OCI-LY3 (cell line): ENCODE data around the gene CCDC106.
A peak's percentile ranks its signal among the peaks of the same experiment; 100 is the strongest.

Experiments used
- H2AFZ ChIP-seq: fragments of 200-600, 300-600 bp; shearing (Covaris generic); 2 replicates; pipeline ENCODE4 v1.6.0; 2014; ENCODE audit warnings: antibody characterized with exemption, low read depth, low read length
- H3K27ac ChIP-seq: fragments of 200-600, 300-600 bp; sonication (generic); 2 replicates; pipeline ENCODE4 v1.5.1; 2014; ENCODE audit warnings: mild to moderate bottlenecking, low read length, moderate library complexity, mixed read lengths
- H3K27me3 ChIP-seq: fragments of 200-600, 300-600 bp; sonication (generic); 2 replicates; pipeline ENCODE4 v1.6.1; 2014; ENCODE audit warnings: low read depth, low read length, mixed read lengths
- H3K36me3 ChIP-seq: fragments of 200-600, 300-600 bp; sonication (generic); replicated peaks from 2 replicates; pipeline ENCODE3; 2014; ENCODE audit warnings: low read depth, low read length, mixed read lengths
- H3K4me1 ChIP-seq: fragments of 300-600, 200-600 bp; sonication (generic); 2 replicates; pipeline ENCODE4 v1.6.1; 2014; ENCODE audit warnings: low read length, mixed read lengths
- H3K4me2 ChIP-seq: fragments of 200-600, 300-600 bp; sonication (generic); 2 replicates; pipeline ENCODE4 v1.6.1; 2014; ENCODE audit warnings: low read length, mixed read lengths
- H3K4me3 ChIP-seq: fragments of 300-600, 200-600 bp; sonication (generic); 2 replicates; pipeline ENCODE4 v1.5.1; 2014; ENCODE audit warnings: antibody characterized with exemption, mild to moderate bottlenecking, low read length, moderate library complexity
- H3K79me2 ChIP-seq: fragments of 300-600, 200-600 bp; shearing (Covaris generic); 2 replicates; pipeline ENCODE4 v1.6.1; 2014; ENCODE audit warnings: mild to moderate bottlenecking, low read length, mixed read lengths
- H3K9ac ChIP-seq: fragments of 300-600, 200-600 bp; shearing (Covaris generic); 2 replicates; pipeline ENCODE4 v1.6.0; 2014; ENCODE audit warnings: mild to moderate bottlenecking, low read length, moderate library complexity
- H3K9me3 ChIP-seq: fragments of 200-600, 300-600 bp; shearing (Covaris generic); 2 replicates; pipeline ENCODE4 v1.6.1; 2014; ENCODE audit warnings: low read length, mixed read lengths; ENCODE audit not compliant: insufficient read depth
- H4K20me1 ChIP-seq: fragments of 200-600, 300-600 bp; sonication (generic); 2 replicates; pipeline ENCODE4 v1.6.1; 2016; ENCODE audit warnings: low read length, mixed read lengths; ENCODE audit not compliant: insufficient read depth
- EZH2phosphoT487 ChIP-seq: fragments of 200-600 bp; shearing (Covaris generic); IDR thresholded peaks from 2 replicates; pipeline ENCODE4 v1.6.1; 2018; ENCODE audit warnings: antibody characterized with exemption, mixed run types, low read depth
- TF ChIP-seq, protein P1 (sequence below): fragments of 200-600, 300-600 bp; sonication (generic); IDR thresholded peaks from 2 replicates; pipeline ENCODE4 v1.5.1; 2014; ENCODE audit warnings: antibody characterized with exemption, low read length, low read depth

Gene CCDC106

DNA sequence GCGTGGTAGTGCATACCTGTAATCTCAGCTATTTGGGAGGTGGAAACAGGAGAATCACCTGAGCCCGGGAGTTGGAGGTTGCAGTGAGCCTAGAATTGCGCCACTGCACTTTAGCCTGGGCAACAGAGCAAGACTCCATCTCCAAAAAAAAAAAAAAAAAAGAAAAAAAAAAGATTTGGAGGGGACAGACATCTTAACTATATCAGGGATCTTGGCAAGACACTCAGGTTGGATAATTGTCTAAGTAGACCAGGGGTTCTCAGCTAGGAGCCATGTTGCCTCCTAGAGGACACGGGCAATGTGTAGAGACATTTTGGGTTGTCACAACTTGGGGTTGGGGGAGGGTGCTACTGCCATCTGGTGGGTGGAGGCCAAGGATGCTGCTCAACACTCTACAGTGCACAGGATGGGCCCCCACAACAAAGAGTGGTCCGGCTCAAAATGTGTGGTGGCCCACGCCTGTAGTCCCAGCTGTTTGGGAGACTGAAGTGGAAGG, 9.1 kb upstream of the CCDC106 start:
- Histone ChIP-seq H3K27me3 (no peaks in the 10 kb centered on the region), H3K9me3 (no peaks in the 10 kb centered on the region), H3K27ac (0 out of 2 replicates have a peak overlapping the region, but pooled peaks have one; percentile 19), H2AFZ (no peak overlapping the region), H3K4me3 (peak overlapping the region; percentile 22; the same call in 1 of the 2 replicates), H3K9ac (no peak overlapping the region), H3K4me2 (peak overlapping the region; percentile 23), H3K36me3 (peaks cover 3% of the 10 kb centered on the region), H3K79me2 (peaks cover 87% of the 10 kb centered on the region), H4K20me1 (no peaks in the 10 kb centered on the region), H3K4me1 (peaks cover 27% of the 10 kb centered on the region)
- TF ChIP-seq EZH2phosphoT487: no peak
- TF ChIP-seq, protein P1, sequence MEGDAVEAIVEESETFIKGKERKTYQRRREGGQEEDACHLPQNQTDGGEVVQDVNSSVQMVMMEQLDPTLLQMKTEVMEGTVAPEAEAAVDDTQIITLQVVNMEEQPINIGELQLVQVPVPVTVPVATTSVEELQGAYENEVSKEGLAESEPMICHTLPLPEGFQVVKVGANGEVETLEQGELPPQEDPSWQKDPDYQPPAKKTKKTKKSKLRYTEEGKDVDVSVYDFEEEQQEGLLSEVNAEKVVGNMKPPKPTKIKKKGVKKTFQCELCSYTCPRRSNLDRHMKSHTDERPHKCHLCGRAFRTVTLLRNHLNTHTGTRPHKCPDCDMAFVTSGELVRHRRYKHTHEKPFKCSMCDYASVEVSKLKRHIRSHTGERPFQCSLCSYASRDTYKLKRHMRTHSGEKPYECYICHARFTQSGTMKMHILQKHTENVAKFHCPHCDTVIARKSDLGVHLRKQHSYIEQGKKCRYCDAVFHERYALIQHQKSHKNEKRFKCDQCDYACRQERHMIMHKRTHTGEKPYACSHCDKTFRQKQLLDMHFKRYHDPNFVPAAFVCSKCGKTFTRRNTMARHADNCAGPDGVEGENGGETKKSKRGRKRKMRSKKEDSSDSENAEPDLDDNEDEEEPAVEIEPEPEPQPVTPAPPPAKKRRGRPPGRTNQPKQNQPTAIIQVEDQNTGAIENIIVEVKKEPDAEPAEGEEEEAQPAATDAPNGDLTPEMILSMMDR: peak; percentile 68

DNA sequence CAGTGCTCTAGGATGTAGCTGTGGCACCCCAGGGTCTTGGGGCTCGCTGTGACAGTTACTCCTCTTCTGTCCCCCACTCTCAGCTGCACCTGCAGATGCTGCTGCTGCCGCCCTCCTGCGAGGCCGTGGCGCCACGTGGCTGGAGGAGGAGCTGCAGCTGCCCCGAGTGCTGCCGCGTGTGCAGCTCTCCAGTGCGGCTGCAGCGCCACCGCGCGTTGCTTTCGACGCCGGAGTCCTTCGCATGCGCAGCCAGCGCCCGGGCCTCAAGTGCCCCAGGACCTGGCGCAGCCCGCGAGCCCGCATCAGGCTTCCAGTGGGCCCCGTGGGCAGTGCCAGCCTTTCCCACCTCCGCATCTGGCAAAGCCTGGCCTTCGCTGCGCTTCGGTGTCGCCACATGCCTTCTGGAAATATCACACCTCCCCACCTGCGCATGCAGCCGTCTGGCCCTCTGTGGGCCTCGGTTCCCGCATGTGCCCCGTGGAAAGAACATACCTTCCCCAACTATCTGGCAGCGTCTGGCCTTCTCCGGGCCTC, 7.9 kb upstream of the CCDC106 start:
- peak overlapping the region; percentile 92 for H3K9ac ChIP-seq
- no peak overlapping the region for H2AFZ ChIP-seq
- H3K4me2 ChIP-seq: peak overlapping the region; percentile 84
- H3K79me2 ChIP-seq: peaks cover 92% of the 10 kb centered on the region
- H3K4me1 ChIP-seq: peaks cover 31% of the 10 kb centered on the region
- H3K36me3 ChIP-seq: peaks cover 8% of the 10 kb centered on the region
- no peak for TF ChIP-seq EZH2phosphoT487
- TF ChIP-seq, protein P1: no peak
- no peaks in the 10 kb centered on the region for H4K20me1 ChIP-seq
- peak overlapping the region; percentile 86 for H3K4me3 ChIP-seq
- no peaks in the 10 kb centered on the region for H3K9me3 ChIP-seq
- H3K27ac ChIP-seq: peak overlapping the region; percentile 84
- no peaks in the 10 kb centered on the region for H3K27me3 ChIP-seq

DNA sequence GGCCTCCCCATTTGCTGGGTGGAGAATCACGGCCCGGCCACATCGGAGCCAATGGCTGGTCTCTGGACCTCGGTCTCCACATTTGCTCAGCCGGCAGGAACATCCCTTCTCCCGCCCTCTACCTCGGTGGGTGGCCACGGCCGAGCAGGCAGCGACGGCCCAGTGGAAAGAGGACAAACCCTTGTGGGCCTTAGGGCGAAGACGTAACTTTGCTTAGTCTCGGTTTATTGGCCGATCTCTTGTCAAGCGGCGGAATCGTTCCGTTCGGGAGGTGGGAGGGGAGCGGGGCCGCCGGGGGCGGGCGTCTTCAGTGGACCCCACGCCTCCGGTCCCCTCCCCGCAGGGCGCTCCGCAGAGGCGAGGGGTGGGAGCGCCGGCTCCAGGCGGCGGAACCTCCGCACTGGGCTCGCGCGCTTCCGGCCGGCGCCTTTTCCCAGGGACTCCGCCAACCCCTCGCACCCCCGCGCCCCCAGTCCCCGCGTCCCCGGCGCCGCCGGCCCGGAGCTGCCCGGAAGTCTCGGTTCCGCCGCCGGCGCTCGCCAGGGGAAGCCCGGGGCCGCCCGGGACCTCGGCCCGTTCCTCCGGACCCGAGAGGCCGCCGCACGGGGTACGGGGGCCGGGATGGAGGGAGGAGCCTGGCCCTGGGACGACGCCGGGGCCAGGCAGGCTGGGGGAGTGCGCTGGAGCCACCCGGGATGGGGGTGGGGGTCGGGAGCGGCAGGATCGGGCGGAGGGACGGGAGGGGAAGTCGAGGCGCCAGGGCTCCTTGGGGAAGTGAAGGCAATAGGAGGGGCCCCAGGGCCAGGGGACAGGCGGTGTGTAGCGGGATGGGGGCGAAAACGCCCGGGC, 7.2 kb upstream of the CCDC106 start, which contains the start of gene ZNF580:
TSS of gene ZNF580 (plus strand) at position 426 of the 849 bp plus-strand sequence. CDS start 1,507 bp downstream, outside the sequence.
- TF ChIP-seq EZH2phosphoT487: no peak
- TF ChIP-seq, protein P1: no peak
- no peaks in the 10 kb centered on the region for H3K9me3 ChIP-seq
- H4K20me1 ChIP-seq: no peaks in the 10 kb centered on the region
- H3K79me2 ChIP-seq: peaks cover 92% of the 10 kb centered on the region
- H3K4me3 ChIP-seq: peak within 1 kb of the TSS; percentile 86
- peak within 1 kb of the TSS; percentile 84 for H3K27ac ChIP-seq
- H3K4me2 ChIP-seq: peak within 1 kb of the TSS; percentile 84
- peaks cover 13% of the 10 kb centered on the region for H3K36me3 ChIP-seq
- no peak within 1 kb of the TSS for H2AFZ ChIP-seq
- H3K4me1 ChIP-seq: peaks cover 32% of the 10 kb centered on the region
- H3K9ac ChIP-seq: peak within 1 kb of the TSS; percentile 92
- H3K27me3 ChIP-seq: no peaks in the 10 kb centered on the region
